GM18951 (cell line): ENCODE results near the gene TIMM10.

Experiments used
- POLR2A ChIP-seq: IDR thresholded peaks from 4 replicates; pipeline ENCODE4 v1.6.1; 2011; ENCODE audit warnings: mild to moderate bottlenecking; ENCODE audit not compliant: insufficient read length, insufficient read depth; ENCODE audit errors: extremely low read depth
- in situ Hi-C: fragments of 300-500 bp; cut with MboI; formaldehyde crosslinking; loops from one replicate; pipeline ENCODE4 v1.12.0; 2022; ENCODE audit warnings: low sequenced_read_pairs, mixed read lengths, inconsistent platforms; ENCODE audit not compliant: unreplicated experiment

Gene TIMM10, protein sequence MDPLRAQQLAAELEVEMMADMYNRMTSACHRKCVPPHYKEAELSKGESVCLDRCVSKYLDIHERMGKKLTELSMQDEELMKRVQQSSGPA

DNA sequence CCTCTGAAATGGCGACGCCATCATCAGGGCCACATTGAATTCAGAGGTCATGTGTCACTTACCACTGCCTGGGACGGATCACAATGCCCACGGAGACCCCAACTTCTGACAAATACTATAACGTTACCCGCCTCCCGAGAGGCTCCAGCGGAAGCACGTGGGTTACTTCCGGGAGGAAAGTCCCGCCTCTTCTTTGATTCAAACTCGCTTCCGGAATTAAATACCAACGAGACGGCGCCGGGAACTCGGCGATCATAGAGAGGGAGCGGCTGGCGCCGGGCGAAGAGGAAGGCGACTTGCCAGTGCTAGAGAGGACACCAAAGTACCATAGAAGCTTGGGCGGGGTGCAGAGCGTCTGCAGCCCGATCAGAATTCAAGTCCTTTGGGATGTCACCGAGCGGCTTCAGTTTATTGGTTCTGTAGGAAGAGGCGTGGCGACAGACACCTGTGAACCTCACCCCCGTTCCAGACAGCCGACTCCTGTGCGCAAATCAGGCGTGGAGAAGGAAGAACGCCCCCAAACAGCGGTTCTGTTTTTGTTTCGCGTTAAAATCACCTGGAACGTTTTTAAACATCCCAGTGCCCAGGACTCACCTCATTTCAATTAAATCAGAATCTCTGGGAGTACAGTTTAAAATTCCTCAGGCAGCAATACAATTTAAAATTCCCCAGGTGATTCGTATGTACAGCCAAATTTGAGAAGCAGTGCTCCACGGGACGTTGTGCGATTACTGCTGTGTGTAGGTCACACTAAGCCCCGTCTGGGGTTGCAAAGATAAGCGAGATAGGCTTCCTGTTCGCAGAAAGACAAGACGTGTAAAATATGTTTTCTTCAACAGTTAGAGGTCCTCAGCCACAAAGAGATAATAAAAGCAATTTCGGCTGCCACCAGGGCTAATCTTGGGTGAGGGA lies at the start of gene TIMM10:
Gene TIMM10 (minus strand): TSS at position 159 of the 912 bp plus-strand sequence. CDS start 565 bp downstream, outside the sequence.
- peak; percentile 72 for TF ChIP-seq POLR2A
- in situ Hi-C loops = no loop called here

DNA sequence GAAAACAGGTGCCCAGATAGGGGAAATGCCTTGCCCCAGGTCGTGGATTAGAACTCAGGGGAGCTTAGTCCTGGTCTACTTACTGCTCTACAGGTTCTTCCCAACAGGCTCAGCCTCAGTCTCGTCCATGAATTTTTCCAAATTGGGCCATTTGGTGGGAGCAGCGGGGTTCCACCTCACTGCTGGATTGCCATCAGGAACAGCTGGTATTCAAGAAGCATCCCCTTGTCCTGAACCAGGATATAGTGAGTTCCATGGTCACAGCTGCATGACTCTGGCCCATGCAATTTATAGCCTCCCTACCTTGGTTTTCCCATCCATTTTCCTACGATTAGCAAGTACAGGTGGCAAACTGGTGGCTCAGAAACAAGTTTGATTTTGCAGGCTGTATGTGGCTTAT lies 43.5 kb upstream of the TIMM10 start:
- no peak for TF ChIP-seq POLR2A
- in situ Hi-C loops = no loop called here

DNA sequence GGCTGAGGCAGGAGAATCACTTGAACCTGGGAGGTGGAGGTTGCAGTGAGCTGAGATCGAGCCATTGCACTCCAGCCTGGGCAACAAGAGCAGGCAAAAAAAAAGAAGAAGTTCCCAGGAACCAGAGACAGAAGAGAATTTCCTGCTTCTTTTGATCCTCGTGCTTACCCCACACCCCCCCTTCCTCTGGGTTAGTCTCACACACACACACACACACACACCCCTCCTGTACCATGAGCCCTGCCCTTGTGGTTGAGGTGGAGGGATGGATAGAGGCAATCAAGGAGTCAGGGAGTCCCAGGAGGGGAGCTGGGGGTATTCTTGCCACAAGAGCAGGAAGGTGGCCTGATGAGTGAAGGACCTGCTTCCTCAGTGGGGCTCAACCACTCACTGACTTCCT lies 41.1 kb upstream of the TIMM10 start:
- in situ Hi-C loops = no loop called here
- TF ChIP-seq POLR2A = no peak

DNA sequence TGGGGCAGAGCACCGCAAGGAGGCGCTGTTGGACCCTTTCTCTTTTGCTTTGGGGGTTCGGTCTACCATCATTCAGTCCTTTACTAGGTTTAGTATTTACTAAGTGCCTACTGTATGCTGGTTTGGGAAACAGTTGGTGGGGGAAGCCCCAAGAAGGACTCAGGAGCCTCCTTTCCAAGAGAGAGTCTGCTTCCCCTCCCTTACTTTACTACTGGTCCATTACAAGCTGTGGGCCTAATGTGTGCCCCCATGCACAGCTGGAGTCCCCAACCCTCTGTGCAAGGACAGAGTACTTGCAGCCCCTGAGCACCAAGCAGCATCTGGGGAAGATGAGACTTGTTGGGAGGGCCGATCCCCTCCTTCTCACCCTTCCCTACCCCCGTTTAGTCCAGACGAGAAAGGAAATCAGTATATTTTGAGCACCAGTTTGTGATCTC lies 37.8 kb upstream of the TIMM10 start:
- TF ChIP-seq POLR2A = no peak
- in situ Hi-C loops = loop anchor here (5.0 kb wide), 1 partner anchor 74 kb away; no protein-coding TSS in a partner anchor

DNA sequence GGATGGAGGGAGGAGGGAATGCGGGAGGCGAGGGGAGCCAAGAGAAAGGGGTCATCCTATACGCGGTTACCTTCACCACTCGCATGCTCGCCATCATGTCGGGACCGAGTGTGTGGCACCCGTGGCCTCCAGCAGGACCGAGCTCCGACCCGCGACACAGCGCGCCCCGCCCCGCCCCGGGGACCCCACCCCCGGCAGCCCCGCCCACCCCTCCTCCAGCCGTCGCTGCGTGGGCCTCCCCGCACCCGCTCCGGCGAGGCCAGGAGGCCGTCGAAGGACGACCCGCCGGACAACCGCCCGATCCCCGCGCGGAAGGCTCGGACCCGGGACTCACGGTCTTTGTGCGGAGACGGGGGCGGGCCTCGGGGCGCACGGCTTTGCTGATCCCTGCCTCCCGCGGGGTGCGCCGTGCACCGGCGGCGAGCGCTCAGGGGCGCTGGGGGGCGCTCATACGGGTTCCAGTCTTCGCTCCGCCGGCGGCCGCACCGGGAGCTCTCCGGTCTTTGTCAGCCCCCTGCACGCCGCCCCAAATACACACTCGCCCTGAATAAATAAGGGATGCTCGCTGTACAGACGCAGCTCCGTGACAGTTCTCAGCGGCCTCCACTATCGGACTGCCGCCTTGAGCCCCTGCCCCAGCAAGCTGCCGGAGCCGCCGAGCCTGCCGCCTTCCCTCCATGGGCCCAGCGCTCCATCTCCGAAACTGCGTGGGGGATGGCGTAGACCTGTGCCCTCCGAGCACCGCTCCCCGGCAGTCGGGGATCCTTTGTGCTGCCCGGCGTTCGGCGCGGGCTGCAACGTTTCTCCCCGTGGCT lies 37.2 kb upstream of the TIMM10 start, which contains the start of gene UBE2L6:
Gene UBE2L6 (minus strand): TSS at position 158 of the 815 bp plus-strand sequence. CDS start 61 bp downstream, at position 97.
- in situ Hi-C loops = loop anchor here (5.0 kb wide), 1 partner anchor 75 kb away; no protein-coding TSS in a partner anchor
- TF ChIP-seq POLR2A = peak; percentile 66

DNA sequence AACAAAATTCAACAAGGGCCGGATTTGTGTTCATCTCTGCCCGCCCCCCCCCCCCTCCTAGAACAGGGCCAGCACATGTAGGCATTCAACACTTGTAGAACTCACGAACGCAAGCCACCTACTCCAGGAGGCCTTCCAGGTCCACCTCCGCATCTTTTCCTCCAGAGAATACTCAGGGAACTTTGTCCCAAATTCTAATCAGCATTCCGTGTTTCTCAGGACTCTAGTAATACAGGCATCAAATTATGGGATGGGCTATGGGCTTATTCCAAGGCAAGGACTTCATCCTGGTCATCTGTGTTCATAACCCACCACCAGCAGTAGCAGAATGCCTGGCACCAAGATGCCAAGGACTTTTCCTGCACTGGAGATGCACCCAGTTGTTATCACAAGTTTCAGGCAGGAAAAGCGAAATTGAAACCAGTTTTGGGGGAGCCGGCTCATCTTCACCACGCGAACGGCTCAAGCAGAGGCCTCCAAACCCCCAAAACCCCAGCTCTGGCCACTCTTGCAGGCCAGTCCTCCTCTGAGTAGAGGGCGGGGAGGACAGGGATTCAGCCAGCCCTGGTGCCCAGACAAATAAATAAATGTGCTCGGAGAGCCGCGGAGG lies 36.5 kb upstream of the TIMM10 start:
- in situ Hi-C loops = loop anchor here (5.0 kb wide), 1 partner anchor 75 kb away; no protein-coding TSS in a partner anchor
- no peak for TF ChIP-seq POLR2A

DNA sequence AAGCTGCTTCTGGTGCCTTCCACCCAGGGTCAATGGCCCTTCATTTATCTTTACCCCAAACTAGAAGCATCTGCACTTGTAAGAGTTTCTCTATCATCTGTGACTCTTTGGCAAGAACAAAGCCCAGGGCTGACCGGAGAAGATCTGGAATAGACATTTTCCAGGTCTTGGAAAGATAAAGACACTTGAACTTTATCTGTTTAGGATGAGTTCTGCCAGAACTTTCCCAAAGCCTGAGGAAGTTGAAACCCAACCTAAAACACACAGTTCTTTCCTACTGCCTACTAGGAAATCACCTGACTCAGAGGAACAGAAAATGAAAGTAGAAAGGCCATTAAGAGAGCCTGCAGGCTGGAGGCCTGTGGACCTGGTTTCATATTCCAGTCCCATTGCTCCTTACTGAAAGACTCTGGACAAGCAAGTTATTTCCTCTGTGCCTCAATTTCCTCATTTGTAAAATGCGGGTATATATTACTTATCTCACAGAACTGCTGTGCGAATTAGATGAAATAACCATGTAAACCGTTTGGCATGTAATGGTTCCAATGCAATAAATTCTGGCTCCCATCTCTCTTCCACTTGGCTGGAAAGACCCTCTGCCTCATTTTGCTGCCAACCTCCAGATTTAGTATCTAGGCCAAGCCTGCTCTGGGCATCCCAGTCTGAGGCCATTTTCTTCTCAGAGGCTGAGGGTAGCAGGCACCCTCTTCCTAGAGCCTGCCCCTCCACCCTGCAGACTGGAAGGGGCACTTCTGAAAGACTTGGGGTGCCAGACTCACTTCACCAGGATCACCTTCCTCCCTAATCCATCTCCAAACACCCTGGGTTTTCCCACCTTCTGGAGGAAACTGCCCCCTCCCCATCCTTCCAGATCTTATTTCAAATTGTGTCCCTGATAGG lies 35.7 kb upstream of the TIMM10 start:
- TF ChIP-seq POLR2A = peak; percentile 55
- in situ Hi-C loops = loop anchor here (5.0 kb wide), 1 partner anchor 76 kb away; no protein-coding TSS in a partner anchor

DNA sequence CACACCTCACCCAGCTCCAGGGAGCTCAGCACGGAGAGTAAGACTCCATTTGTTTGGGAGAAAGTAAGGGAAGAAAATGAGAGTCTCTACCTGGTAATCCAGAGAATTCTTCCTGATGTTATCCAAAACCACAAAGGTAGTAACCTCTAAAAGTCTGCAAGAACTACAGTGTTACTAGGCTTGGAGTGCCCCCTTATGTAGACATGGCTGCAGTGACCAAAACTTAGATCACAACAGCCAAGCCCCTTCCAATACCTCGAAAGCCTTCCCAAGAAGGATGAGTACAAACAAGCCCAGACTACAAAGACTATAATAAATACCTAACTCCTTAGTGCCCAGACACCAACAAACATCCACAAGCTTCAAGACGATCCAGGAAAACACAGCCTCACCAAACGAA lies 32.0 kb upstream of the TIMM10 start:
- in situ Hi-C loops = no loop called here
- TF ChIP-seq POLR2A = no peak

DNA sequence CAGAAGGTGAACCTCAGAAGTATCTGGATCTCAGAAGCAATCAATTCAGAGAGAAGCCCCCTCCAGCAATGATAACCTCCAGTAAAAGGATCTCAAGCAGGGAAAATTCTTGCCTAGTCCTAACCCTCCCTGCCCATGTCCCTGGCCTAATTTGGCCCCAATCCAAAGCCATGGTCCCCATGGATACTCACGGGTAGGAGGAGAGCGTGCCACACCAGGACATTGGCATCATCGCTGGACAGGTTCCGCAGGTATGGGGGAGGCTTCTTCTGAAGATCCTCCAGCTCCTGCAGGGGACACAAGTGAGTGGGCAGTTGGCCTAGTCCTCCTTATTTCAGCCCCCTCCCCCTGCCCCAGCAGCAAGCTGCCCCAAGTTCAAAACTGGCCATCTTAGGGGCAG lies 29.6 kb upstream of the TIMM10 start:
- TF ChIP-seq POLR2A = no peak
- in situ Hi-C loops = no loop called here

DNA sequence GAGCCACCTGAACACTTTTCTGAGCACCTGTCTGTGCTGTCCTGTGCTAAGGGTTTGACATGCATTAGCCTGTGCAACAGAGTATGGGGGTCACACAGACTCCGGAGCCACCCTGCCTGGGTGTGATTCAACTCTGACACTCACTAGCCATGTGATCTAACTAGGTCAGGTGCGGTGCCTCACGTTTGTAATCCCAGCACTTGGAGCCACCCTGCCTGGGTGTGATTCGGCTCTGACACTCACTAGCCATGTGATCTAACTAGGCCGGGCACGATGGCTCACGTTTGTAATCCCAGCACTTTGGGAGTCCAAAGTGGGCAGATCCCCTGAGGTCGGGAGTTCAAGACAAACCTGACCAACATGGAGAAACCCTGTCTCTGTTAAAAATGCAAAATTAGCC lies 25.5 kb upstream of the TIMM10 start:
- in situ Hi-C loops = no loop called here
- no peak for TF ChIP-seq POLR2A

DNA sequence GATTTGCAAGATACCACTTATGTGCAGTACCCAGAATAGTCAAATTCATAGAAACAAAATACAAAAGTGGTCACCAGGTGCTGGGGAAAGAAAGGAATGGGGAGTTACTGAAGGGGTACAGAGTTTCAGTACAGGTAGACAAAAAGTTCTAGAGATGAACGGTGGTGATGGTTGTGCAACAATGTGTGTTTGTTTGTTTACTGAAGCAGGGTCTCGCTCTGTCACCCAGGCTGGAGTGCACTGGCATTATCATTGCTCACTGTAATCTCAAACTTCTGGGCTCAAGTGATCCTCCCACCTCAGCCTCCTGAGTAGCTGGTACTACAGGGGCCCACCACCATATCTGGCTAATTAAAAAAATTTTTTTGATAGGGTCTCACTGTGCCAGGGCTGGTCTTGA lies 24.8 kb upstream of the TIMM10 start:
- no peak for TF ChIP-seq POLR2A

DNA sequence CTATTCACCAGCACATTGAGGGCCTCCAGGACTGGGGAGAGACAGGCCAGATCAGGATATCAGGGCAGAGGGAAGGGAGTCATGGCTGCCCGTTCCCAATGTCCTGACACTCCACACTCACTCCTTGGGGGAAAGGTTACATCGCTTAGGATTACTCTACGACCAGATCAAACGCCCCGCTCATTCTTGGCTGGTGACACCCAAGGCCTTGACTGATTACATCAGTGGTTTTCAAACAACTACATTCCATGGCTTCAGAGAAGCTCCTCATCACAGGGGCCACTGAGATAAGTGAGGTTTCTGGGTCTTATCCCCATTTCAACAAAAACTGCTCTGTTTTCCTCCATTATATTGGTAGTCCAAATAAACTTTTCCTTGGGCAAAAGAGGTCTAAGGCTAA lies 21.9 kb upstream of the TIMM10 start:
- in situ Hi-C loops = no loop called here
- TF ChIP-seq POLR2A = no peak

More for the DNA sequence above, 24.8 kb upstream of the TIMM10 start:
- in situ Hi-C loops = no loop called here

DNA sequence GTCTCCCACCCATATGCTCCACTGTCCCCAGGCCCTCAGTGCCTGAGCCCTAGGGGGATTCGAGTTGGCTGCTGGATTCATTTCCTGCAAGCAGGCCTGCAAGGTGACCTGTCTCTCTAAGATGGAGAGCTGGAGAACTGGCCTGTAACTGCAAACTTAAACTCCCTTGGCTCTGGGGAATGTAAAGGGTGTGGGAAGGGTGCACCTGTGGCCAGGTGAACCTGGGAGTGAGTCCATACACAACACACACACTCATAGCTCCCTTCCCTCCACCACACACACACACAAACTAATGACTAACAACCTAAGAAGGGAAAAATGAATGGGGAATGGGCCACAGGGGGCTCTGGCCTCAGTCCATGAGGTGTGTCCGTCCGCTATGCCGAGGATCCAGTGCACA lies 21.4 kb upstream of the TIMM10 start:
- in situ Hi-C loops = no loop called here
- no peak for TF ChIP-seq POLR2A
